ENCODE results near the gene POLR1D. TPM values are rescaled to one million over a fixed set of nuclear protein-coding genes. Genes with fewer than 3 reads are reported as not detected.
"Not testable (repeated sequence)": the region's sequence is repeated elsewhere in the genome, so short reads cannot be mapped to it uniquely, and the experiment has no call there.

Gene POLR1D
- polyA plus RNA-seq, 1 donor = 165 TPM

DNA sequence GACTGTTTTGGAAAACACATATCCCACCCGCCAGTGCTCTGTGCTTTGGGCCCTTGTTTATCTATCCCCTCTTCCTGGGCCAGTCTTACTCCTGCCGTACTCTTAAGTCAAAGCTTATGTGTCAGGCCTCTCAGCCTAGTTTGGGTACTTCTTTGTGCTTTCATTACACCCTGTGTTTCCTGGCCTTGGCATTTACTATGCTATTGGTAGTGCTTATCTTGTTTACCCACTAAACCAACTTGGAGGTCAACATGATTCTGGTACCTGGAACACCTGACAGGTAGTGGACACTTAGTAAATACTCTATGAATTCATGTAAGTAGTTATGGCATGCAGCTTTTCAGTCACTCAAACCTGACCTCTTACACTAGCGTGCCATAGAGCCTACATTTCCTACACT is 2.4 kb downstream of the POLR1D start:
- Histone ChIP-seq H3K4me1 (ENCODE audit: control insufficient read depth, insufficient read depth, low read length) (peaks cover 10% of the 10 kb centered on the region), H3K9me3 (ENCODE audit: control insufficient read depth, low read depth, low read length) (no peaks in the 10 kb centered on the region), H3K27ac (ENCODE audit: low read length) (no peak overlapping the region), H3K27me3 (ENCODE audit: control insufficient read depth, insufficient read depth, low read length) (no peaks in the 10 kb centered on the region), H3K36me3 (ENCODE audit: control insufficient read depth, insufficient read depth, low read length) (peaks cover 15% of the 10 kb centered on the region), H3K4me3 (ENCODE audit: low read length) (no peak overlapping the region)
- no peak for DNase-seq
- WGBS (ENCODE audit: insufficient coverage, low lambda C conversion rate) = no CpG with 5 or more reads among the region's 3 CpGs

DNA sequence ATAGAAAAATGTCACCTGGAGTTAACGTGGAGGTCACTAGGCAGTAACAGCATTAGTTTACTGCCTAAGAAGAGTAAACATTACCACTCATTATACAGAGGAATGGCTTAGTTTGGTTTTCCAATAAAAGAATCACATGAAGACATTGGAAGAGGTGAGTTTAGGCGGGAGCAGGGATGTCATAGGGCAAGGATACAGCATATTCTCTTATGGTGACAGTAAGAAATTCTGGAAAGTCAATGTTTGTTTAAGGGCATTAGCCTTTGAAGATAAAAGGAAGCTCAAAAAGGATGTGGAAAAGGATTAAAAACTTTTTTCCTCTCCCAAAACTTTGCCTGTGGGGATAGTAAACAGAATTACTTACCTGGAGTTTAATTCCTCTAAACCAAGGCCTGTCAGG is 4.1 kb downstream of the POLR1D start:
- H3K27ac ChIP-seq (ENCODE audit: low read length) = no peak overlapping the region
- peaks cover 10% of the 10 kb centered on the region for H3K4me1 ChIP-seq (ENCODE audit: control insufficient read depth, insufficient read depth, low read length)
- 80% methylated on average over 1 of the region's 2 CpGs for WGBS (ENCODE audit: insufficient coverage, low lambda C conversion rate)
- H3K36me3 ChIP-seq (ENCODE audit: control insufficient read depth, insufficient read depth, low read length) = peaks cover 16% of the 10 kb centered on the region
- no peak overlapping the region for H3K4me3 ChIP-seq (ENCODE audit: low read length)
- no peaks in the 10 kb centered on the region for H3K27me3 ChIP-seq (ENCODE audit: control insufficient read depth, insufficient read depth, low read length)
- no peaks in the 10 kb centered on the region for H3K9me3 ChIP-seq (ENCODE audit: control insufficient read depth, low read depth, low read length)
- no peak for DNase-seq

DNA sequence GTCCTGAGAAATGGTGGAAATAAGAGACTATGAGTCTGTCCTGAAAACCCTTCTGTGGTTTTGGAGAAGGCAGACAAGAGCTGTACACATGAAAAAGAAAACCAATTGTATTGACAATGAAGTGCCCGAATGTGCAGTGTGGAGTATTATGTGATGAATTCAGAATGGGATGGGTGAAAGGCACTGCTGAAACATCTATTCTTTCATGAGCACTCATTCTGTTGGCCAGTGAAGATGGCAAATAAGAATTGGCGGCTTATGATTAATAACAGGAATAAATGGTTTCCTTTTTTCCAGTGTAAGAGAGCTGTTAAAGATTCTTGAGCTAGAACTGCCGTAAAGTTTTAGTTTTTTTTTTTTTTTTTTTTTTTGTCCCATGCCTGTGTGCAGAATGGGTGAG is 5.7 kb downstream of the POLR1D start:
- 71% methylated on average over 1 of the region's 3 CpGs for WGBS (ENCODE audit: insufficient coverage, low lambda C conversion rate)
- Histone ChIP-seq H3K36me3 (ENCODE audit: control insufficient read depth, insufficient read depth, low read length) (peaks cover 21% of the 10 kb centered on the region), H3K4me1 (ENCODE audit: control insufficient read depth, insufficient read depth, low read length) (peaks cover 10% of the 10 kb centered on the region), H3K27ac (ENCODE audit: low read length) (no peak overlapping the region), H3K4me3 (ENCODE audit: low read length) (no peak overlapping the region), H3K27me3 (ENCODE audit: control insufficient read depth, insufficient read depth, low read length) (no peaks in the 10 kb centered on the region), H3K9me3 (ENCODE audit: control insufficient read depth, low read depth, low read length) (no peaks in the 10 kb centered on the region)
- no peak for DNase-seq

DNA sequence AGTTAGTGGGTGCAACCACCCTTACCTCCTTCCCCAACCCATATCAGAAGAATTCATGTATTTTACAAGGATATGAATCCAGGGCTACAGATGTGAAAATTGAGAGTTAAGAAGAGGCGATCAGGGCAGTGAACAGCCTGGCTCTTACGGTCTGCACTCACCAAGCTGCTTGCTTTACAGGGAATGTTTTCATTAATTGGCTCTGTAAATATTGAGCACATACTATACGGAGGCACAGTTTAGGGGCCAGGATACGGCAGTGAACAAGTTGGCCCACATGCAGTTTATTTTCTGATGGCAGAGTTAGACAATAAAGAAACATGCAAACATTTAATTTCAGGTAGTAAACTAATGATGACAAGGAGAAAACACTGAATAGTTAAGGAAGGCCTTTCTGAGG is 6.4 kb downstream of the POLR1D start:
- no CpG with 5 or more reads among the region's 4 CpGs for WGBS (ENCODE audit: insufficient coverage, low lambda C conversion rate)
- Histone ChIP-seq H3K9me3 (ENCODE audit: control insufficient read depth, low read depth, low read length) (no peaks in the 10 kb centered on the region), H3K27me3 (ENCODE audit: control insufficient read depth, insufficient read depth, low read length) (no peaks in the 10 kb centered on the region), H3K36me3 (ENCODE audit: control insufficient read depth, insufficient read depth, low read length) (peaks cover 19% of the 10 kb centered on the region), H3K4me3 (ENCODE audit: low read length) (no peak overlapping the region), H3K27ac (ENCODE audit: low read length) (no peak overlapping the region), H3K4me1 (ENCODE audit: control insufficient read depth, insufficient read depth, low read length) (peaks cover 8% of the 10 kb centered on the region)
- DNase-seq = no peak

DNA sequence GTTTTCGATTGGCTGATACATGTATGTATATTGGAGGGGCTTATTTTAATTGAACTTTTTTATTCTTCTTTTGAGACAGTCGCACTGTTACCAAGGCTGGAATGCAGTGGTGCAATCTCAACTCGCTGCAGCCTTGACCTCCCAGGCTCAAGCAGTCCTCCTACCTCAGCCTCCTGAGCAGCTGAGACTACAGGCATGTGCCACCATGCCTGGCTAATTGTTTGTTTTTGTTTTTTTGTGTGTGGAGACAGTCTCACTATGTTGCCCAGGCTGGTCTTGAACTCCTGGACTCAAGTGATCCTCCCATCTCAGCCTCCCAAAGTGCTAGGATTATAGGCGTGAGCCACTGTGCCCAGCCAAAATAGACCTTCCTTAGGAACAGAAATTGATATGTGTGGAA is 7.1 kb downstream of the POLR1D start:
- DNase-seq; H3K27me3 ChIP-seq (ENCODE audit: control insufficient read depth, insufficient read depth, low read length); H3K27ac ChIP-seq (ENCODE audit: low read length); H3K4me1 ChIP-seq (ENCODE audit: control insufficient read depth, insufficient read depth, low read length); H3K4me3 ChIP-seq (ENCODE audit: low read length); H3K9me3 ChIP-seq (ENCODE audit: control insufficient read depth, low read depth, low read length): not testable (repeated sequence)
- H3K36me3 ChIP-seq (ENCODE audit: control insufficient read depth, insufficient read depth, low read length) = peaks cover 17% of the 10 kb centered on the region
- no CpG with 5 or more reads among the region's 4 CpGs for WGBS (ENCODE audit: insufficient coverage, low lambda C conversion rate)

DNA sequence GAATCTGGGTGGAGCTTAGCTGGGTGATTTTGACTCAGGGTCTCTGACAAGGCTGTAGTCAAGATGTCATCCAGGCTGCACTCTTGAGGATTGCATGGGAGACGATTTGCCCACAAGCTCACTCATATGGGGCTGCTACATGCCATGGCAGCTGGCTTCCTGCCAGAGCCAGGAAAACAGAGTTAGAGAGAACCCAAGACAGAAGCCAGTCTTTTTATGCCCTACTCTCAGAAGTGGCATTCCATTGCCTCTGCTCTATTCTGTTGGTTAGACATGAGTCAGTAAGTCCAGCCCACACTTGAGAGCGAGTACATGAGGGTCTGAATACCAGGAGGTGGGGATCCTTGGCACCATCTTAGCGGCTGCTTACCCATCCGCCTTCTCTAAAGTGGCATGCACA is 9.5 kb downstream of the POLR1D start:
- no peak for DNase-seq
- Histone ChIP-seq H3K4me1 (ENCODE audit: control insufficient read depth, insufficient read depth, low read length) (no peaks in the 10 kb centered on the region), H3K9me3 (ENCODE audit: control insufficient read depth, low read depth, low read length) (no peaks in the 10 kb centered on the region), H3K4me3 (ENCODE audit: low read length) (no peak overlapping the region), H3K27me3 (ENCODE audit: control insufficient read depth, insufficient read depth, low read length) (no peaks in the 10 kb centered on the region), H3K36me3 (ENCODE audit: control insufficient read depth, insufficient read depth, low read length) (peaks cover 15% of the 10 kb centered on the region), H3K27ac (ENCODE audit: low read length) (no peak overlapping the region)
- WGBS (ENCODE audit: insufficient coverage, low lambda C conversion rate) = no CpG with 5 or more reads among the region's 4 CpGs

DNA sequence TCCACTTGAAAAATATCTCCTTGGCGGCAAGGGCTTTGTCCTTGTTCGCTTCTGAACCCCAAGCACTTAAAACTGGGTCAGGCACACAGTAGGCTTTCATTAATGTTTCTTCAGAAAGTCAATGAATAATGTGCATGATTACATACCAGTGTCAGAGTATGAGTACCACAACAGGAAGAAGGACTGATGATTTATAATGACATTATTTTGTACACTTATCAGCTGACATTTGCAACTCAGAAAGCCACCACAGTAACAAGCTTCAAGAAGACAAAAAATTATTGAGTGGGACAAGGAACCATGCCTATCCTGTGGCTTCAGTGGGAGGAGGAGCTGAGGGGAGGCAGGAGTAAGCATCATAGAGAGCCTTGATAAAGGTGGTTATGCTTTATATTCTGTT is 10.0 kb downstream of the POLR1D start:
- WGBS (ENCODE audit: insufficient coverage, low lambda C conversion rate) = 100% methylated on average over 1 of the region's 2 CpGs
- Histone ChIP-seq H3K36me3 (ENCODE audit: control insufficient read depth, insufficient read depth, low read length) (peaks cover 13% of the 10 kb centered on the region), H3K27ac (ENCODE audit: low read length) (no peak overlapping the region), H3K4me1 (ENCODE audit: control insufficient read depth, insufficient read depth, low read length) (no peaks in the 10 kb centered on the region), H3K9me3 (ENCODE audit: control insufficient read depth, low read depth, low read length) (no peaks in the 10 kb centered on the region), H3K27me3 (ENCODE audit: control insufficient read depth, insufficient read depth, low read length) (no peaks in the 10 kb centered on the region), H3K4me3 (ENCODE audit: low read length) (no peak overlapping the region)
- DNase-seq = no peak

DNA sequence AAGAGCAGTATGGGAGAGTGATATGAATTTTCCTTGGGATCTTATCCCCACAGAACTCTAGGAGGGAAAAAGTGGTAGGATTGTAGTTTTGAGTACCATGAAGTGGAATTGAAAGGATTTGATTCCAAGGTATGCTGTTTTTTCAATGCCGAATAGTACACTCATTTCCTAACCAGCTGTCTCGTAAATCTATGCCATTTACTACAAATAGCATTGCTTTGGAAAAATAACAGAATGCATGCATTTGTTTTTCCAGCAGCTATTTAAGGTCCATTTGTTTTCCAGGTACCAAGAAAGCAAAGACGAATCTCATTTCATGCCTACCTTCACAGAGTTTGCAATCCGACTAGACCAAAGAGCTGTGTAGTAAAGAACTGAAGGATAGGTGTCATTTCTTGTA is 10.5 kb downstream of the POLR1D start:
- H3K4me3 ChIP-seq (ENCODE audit: low read length) = no peak overlapping the region
- H3K27ac ChIP-seq (ENCODE audit: low read length) = no peak overlapping the region
- no peak for DNase-seq
- no peaks in the 10 kb centered on the region for H3K27me3 ChIP-seq (ENCODE audit: control insufficient read depth, insufficient read depth, low read length)
- H3K9me3 ChIP-seq (ENCODE audit: control insufficient read depth, low read depth, low read length) = no peaks in the 10 kb centered on the region
- H3K36me3 ChIP-seq (ENCODE audit: control insufficient read depth, insufficient read depth, low read length) = peaks cover 13% of the 10 kb centered on the region
- no CpG with 5 or more reads among the region's 4 CpGs for WGBS (ENCODE audit: insufficient coverage, low lambda C conversion rate)
- H3K4me1 ChIP-seq (ENCODE audit: control insufficient read depth, insufficient read depth, low read length) = no peaks in the 10 kb centered on the region

DNA sequence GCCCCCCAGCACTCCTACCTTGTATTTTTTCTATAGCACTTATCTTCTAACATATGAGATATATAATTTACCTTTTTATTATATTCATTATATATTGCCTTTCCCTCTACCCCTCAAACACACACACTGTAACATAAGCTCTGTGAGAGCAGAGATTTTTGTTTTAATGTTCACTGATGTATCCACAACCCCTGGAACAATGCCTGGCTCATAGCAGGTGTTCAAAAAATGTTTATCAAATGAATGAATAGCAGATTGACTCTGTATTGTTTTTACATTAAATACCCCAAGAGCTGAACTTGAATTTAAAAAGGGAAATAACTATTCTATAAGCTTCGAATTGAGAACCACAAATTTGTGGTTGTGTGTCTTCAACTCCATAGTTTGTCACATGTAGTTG is 11.0 kb downstream of the POLR1D start:
- Histone ChIP-seq H3K36me3 (ENCODE audit: control insufficient read depth, insufficient read depth, low read length) (peaks cover 10% of the 10 kb centered on the region), H3K4me1 (ENCODE audit: control insufficient read depth, insufficient read depth, low read length) (no peaks in the 10 kb centered on the region), H3K27me3 (ENCODE audit: control insufficient read depth, insufficient read depth, low read length) (no peaks in the 10 kb centered on the region), H3K4me3 (ENCODE audit: low read length) (no peak overlapping the region), H3K27ac (ENCODE audit: low read length) (no peak overlapping the region), H3K9me3 (ENCODE audit: control insufficient read depth, low read depth, low read length) (no peaks in the 10 kb centered on the region)
- WGBS (ENCODE audit: insufficient coverage, low lambda C conversion rate) = 100% methylated on average over 1 of the region's 1 CpG
- no peak for DNase-seq

DNA sequence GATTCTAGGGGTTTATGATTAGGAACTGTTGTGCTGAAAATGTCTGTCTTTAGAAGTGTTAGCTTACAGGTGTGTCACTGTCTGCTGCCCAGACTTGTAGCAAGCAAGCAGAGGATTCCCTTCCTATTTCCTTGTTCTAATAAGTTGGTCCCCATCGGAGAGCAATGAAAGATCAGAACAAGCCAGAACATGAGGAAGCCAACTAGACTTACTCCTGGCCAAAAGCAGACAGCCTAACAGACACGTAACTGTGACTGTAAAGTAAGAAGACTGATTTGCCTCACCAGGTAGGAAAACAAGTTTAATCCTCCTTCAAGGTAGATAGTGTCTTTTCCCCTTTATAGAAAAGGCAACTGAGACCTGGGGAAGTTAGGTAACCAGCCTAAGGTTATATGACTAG is 12.5 kb downstream of the POLR1D start:
- H3K4me1 ChIP-seq (ENCODE audit: control insufficient read depth, insufficient read depth, low read length) = no peaks in the 10 kb centered on the region
- H3K9me3 ChIP-seq (ENCODE audit: control insufficient read depth, low read depth, low read length) = no peaks in the 10 kb centered on the region
- 100% methylated on average over 1 of the region's 2 CpGs for WGBS (ENCODE audit: insufficient coverage, low lambda C conversion rate)
- H3K36me3 ChIP-seq (ENCODE audit: control insufficient read depth, insufficient read depth, low read length) = peaks cover 10% of the 10 kb centered on the region
- no peak overlapping the region for H3K4me3 ChIP-seq (ENCODE audit: low read length)
- H3K27ac ChIP-seq (ENCODE audit: low read length) = no peak overlapping the region
- H3K27me3 ChIP-seq (ENCODE audit: control insufficient read depth, insufficient read depth, low read length) = no peaks in the 10 kb centered on the region
- DNase-seq = no peak

DNA sequence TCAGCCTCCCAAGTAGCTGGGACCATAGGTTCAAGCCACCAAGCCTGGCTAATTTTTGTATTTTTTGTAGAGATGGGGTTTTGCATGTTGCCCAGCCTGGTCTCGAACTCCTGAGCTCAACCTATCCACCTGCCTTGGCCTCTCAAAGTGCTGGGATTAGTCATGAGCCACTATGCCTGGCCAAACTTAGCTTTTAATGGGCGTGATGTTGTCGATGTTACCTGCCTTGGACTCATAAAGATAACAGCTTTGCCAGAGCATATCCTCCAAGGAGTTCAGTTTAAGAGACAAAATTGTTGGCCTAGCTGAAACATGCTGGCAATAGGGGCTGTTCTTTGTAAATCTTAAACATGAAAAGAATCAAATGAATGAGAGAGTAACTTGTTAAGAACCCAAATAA is 13.1 kb downstream of the POLR1D start:
- peaks cover 10% of the 10 kb centered on the region for H3K36me3 ChIP-seq (ENCODE audit: control insufficient read depth, insufficient read depth, low read length)
- H3K9me3 ChIP-seq (ENCODE audit: control insufficient read depth, low read depth, low read length) = no peaks in the 10 kb centered on the region
- no CpG with 5 or more reads among the region's 3 CpGs for WGBS (ENCODE audit: insufficient coverage, low lambda C conversion rate)
- no peaks in the 10 kb centered on the region for H3K27me3 ChIP-seq (ENCODE audit: control insufficient read depth, insufficient read depth, low read length)
- H3K4me3 ChIP-seq (ENCODE audit: low read length) = no peak overlapping the region
- no peaks in the 10 kb centered on the region for H3K4me1 ChIP-seq (ENCODE audit: control insufficient read depth, insufficient read depth, low read length)
- no peak overlapping the region for H3K27ac ChIP-seq (ENCODE audit: low read length)
- no peak for DNase-seq

Measured in large intestine (tissue), 3 donors.